AG10803 (cell line): ENCODE data around the gene NT5M.

Experiments used
- DNase-seq: peaks from one replicate; pipeline ENCODE4 v3.0.0; 2010; ENCODE audit warnings: low read depth
- H3K4me3 ChIP-seq: 2 replicates; pipeline ENCODE4 v1.5.1; 2011; ENCODE audit warnings: mild to moderate bottlenecking, low read length, control low read depth
- TF ChIP-seq, protein P1 (sequence below): conservative IDR thresholded peaks from 2 replicates; pipeline ENCODE4 v1.5.1; 2011; ENCODE audit warnings: mild to moderate bottlenecking, low read length, control low read depth, inconsistent platforms

Gene NT5M

DNA sequence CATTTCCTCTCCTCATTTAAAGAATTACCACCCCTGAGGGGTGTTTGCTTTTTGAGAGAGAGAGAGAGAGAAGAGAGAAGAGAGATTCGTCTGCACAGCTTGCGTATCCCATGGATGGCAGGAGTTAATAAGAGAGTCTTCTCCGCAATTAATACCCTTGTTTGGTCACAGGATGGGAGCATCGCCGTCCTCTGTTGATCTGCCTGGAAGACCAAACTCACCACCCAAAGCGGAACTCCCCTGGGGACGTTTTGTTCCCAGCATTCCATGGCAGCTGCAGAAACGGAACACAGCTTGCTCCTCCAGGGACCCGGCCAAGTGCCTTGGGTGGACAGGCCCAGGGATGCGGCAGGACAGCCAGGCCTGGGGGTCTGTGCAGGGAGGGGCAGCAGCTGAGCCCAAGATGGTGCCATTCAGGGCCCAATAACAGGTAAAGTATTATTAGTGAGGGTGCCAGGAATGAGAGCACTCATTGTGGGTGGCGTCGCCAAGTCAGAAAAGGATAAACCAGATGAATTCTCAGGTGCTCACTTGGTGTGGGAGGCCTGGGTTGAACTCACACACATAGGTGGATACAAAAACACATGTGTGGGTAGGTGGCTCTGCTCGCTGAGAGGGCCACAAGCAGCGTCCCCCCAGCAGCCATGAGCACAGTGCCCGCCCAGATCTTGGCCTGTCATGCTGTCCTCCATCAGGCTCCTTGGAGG, 83.1 kb downstream of the NT5M start:
- DNase-seq, result no peak
- H3K4me3 ChIP-seq, result no peak overlapping the region
- TF ChIP-seq, protein P1, sequence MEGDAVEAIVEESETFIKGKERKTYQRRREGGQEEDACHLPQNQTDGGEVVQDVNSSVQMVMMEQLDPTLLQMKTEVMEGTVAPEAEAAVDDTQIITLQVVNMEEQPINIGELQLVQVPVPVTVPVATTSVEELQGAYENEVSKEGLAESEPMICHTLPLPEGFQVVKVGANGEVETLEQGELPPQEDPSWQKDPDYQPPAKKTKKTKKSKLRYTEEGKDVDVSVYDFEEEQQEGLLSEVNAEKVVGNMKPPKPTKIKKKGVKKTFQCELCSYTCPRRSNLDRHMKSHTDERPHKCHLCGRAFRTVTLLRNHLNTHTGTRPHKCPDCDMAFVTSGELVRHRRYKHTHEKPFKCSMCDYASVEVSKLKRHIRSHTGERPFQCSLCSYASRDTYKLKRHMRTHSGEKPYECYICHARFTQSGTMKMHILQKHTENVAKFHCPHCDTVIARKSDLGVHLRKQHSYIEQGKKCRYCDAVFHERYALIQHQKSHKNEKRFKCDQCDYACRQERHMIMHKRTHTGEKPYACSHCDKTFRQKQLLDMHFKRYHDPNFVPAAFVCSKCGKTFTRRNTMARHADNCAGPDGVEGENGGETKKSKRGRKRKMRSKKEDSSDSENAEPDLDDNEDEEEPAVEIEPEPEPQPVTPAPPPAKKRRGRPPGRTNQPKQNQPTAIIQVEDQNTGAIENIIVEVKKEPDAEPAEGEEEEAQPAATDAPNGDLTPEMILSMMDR, result no peak

DNA sequence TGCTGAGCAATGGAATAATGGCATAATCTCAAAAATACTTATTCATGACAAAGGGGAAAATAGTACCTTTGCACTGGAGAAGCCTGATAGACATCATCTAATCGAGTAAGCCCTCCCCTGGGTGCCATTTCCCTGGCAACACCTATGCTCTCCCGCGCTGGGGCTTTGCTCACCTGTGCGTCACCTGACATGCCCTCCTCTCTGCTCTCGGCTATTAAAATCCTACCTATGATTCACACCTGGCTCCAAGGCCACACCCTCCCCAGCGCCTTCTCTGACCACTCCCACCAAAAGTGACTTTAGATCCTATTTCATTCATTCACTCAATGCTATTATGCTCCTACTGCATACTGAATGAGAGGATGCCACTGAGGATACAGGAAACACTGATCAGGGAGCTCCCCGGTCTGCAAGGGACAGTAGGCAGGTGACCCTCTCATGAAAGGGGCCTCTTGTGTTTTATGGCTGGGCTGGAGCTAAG, 83.9 kb downstream of the NT5M start:
- no peak overlapping the region for H3K4me3 ChIP-seq
- TF ChIP-seq, protein P1, result no peak
- no peak for DNase-seq

DNA sequence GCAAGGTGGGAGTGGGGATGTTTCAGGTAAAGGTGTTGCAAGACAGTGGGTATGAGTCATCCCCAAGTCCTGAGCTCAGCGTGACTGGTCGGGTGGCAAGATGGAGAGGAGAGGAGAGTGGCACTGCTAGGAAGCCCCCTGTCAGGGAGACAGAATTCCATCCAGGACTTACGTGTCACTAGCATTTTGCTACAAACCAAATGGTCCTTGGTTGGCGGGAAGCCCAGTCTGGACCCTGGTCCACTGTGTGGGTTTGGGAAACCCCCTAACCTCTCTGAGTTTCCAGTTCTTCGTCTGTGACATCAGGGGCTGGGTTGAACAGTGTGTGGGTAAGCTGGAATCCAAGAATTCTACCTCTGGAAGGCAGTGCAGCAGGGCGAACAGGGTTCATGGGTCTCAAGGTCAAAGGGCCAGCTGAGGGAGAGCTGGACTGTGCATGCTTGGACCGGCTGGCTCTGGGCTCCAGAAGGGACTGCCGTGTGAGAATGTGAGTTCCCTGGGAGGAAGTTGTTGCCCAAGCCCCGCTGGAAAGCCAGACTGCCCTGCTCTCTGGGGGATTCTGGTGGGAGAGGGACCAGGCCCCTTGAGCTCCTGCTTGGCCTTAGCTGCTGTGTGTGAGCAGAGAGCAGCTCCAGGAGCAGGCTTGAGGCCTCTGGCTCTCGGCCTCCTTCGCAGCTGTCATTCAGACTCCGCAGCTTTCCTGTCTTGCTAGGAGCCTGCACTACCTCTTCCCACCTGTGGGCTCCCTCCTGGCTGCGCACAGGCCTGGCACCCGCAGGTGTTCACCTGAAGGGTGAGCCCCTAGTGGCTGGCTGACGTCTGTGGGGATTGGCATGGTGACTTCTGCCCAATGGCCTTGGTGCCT, 84.6 kb downstream of the NT5M start:
- TF ChIP-seq, protein P1, result no peak; the same call in 1 of the 2 replicates
- no peak for DNase-seq
- no peak overlapping the region for H3K4me3 ChIP-seq

DNA sequence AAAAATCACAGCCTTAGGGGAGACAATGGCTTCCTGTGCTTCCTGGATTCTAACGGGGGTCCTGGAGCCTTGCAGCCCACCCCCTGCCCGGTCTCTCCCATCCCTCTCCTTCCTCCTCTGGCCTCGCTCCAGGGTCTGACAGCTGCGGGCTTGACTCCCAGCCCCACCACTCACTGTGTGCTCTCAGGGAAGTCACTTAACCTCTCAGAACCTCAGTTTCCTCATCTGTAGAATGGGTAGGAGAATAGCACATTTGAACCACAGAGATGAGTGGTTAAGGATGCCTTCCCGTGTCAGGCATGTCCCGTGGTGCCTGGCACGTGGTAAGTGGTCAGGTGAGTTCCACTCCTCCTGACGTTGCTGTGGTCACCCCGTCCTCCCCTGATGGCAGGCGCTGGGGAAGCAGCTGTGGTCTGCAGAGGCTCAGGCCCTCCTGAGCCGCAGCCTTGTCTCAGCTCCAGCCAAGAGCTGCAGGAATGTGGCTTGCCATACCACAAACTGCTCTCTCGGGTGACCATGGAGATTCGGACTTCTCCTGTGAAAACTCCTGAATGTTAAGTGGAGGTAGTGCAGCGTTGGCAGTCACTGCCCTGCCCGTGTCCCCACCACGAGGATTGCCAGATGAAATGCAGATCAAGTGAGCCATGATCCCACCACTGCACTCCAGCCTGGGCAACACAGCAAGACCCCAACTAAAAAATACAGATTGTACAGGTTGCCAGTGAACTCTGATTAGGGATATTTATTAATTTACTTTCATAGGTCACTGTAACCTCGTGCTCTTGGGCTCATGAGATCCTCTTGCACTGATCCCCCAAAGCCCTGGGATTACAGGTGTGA, 85.7 kb downstream of the NT5M start:
- TF ChIP-seq, protein P1, result no peak
- H3K4me3 ChIP-seq, result no peak overlapping the region
- no peak for DNase-seq

DNA sequence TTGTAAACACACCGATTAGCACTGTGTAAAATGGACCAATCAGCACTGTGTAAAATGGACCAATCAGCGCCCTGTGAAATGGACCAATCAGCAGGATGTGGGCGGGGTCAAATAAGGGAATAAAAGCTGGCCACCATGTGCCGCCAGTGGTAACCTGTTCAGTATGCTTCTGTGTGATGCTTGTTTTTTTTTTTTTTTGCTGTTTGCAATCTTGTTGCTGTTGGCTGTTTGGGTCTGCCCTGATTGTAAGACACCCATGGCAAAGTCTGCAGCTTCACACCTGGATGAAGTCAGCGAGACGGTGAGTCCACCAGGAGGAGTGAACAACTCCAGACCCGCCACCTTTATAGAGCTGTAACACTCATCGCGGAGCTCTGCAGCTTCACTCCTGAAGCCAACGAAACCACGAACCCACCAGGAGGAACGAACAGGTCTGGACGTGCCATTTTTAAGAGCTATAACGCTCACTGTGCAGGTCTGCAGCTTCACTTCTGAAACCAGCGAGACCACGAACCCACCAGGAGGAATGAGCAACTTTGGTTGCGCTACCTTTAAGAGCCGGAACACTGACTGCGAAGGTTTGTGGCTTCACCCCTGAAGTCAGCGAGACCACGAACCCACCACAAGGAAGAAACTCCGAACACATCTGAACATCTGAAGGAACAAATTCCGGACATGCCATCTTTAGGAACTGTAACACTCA, 88.6 kb downstream of the NT5M start:
- H3K4me3 ChIP-seq, result no peak overlapping the region
- TF ChIP-seq, protein P1, result no peak
- no peak for DNase-seq

DNA sequence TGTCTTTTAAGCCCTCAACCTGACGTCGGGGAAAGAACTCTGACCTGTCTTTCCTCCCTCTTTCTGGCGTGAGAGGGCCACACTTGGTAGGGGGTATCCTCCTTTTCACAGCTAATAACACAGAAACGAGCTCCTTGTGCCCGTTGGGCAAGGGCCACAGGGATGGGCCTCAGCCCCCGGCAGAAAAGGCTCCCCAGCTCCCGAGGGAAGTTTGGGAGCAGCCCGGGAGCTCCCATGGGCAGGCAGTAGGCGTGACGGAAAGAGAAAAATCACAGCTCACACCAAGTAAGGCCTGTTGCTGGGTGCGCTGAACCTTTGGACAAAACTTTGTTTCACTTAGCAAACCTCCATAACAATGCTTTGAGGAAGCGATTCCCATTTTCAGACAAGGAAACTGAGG, 90.8 kb downstream of the NT5M start:
- H3K4me3 ChIP-seq, result no peak overlapping the region
- DNase-seq, result no peak
- TF ChIP-seq, protein P1, result no peak
